ENCODE results near the gene ABCA4. TPM values are rescaled to one million over a fixed set of nuclear protein-coding genes. Genes with fewer than 3 reads are reported as not detected.

ABCA4 gene
- total RNA-seq, 4 donors from 2014 or later, result 2.1 to 7.5 (median 5.0) TPM

- Histone ChIP-seq H3K27ac (no peak overlapping the region), H3K9me3 (no peaks in the 10 kb centered on the region), H3K4me1 (no peaks in the 10 kb centered on the region), H3K36me3 (no peaks in the 10 kb centered on the region), H3K27me3 (no peaks in the 10 kb centered on the region), H3K4me3 (no peak overlapping the region)
- DNase-seq, result no peak
- TF ChIP-seq POLR2A (IDR thresholded peaks at IDR 0.05), result no peak
- no peak for TF ChIP-seq CTCF (IDR thresholded peaks at IDR 0.05)
These were observed 65.4 kb downstream of the ABCA4 start for GRCh38 chr1:94055459-94056122.

- no peak for TF ChIP-seq POLR2A (IDR thresholded peaks at IDR 0.05)
- TF ChIP-seq CTCF (IDR thresholded peaks at IDR 0.05), result no peak
- no peaks in the 10 kb centered on the region for H3K9me3 ChIP-seq
- no peaks in the 10 kb centered on the region for H3K36me3 ChIP-seq
- H3K4me1 ChIP-seq, result peaks cover 0 to 2% (median 0%) of the 10 kb centered on the region in 4 donors
- no peak overlapping the region for H3K27ac ChIP-seq
- H3K27me3 ChIP-seq, result no peaks in the 10 kb centered on the region
- no peak for DNase-seq
- no peak overlapping the region for H3K4me3 ChIP-seq
These were observed 70.3 kb downstream of the ABCA4 start for GRCh38 chr1:94050675-94051074.

- DNase-seq, result no peak
- H3K27ac ChIP-seq, result no peak overlapping the region
- H3K4me1 ChIP-seq, result peaks cover 0 to 4% (median 0%) of the 10 kb centered on the region in 4 donors
- no peaks in the 10 kb centered on the region for H3K9me3 ChIP-seq
- no peaks in the 10 kb centered on the region for H3K36me3 ChIP-seq
- H3K4me3 ChIP-seq, result no peak overlapping the region
- TF ChIP-seq POLR2A (IDR thresholded peaks at IDR 0.05), result no peak
- no peak for TF ChIP-seq CTCF (IDR thresholded peaks at IDR 0.05)
- H3K27me3 ChIP-seq, result no peaks in the 10 kb centered on the region
These were observed 70.7 kb downstream of the ABCA4 start for GRCh38 chr1:94050254-94050653.

GRCh38 chr1:94049791-94050190 lies 71.2 kb downstream of the ABCA4 start:
- Histone ChIP-seq H3K36me3 (no peaks in the 10 kb centered on the region), H3K9me3 (no peaks in the 10 kb centered on the region), H3K4me1 (peaks cover 0 to 4% (median 0%) of the 10 kb centered on the region in 4 donors), H3K27ac (no peak overlapping the region), H3K4me3 (no peak overlapping the region), H3K27me3 (no peaks in the 10 kb centered on the region)
- TF ChIP-seq POLR2A (IDR thresholded peaks at IDR 0.05), result no peak
- TF ChIP-seq CTCF (IDR thresholded peaks at IDR 0.05), result no peak
- DNase-seq, result no peak

GRCh38 chr1:94048413-94049164 lies 72.4 kb downstream of the ABCA4 start:
- no peak overlapping the region for H3K4me3 ChIP-seq
- no peak for DNase-seq
- no peaks in the 10 kb centered on the region for H3K36me3 ChIP-seq
- TF ChIP-seq POLR2A (IDR thresholded peaks at IDR 0.05), result no peak
- no peak for TF ChIP-seq CTCF (IDR thresholded peaks at IDR 0.05)
- H3K27ac ChIP-seq, result peak overlapping the region in 2 of 4 donors; percentile 43 to 52
- no peaks in the 10 kb centered on the region for H3K27me3 ChIP-seq
- H3K4me1 ChIP-seq, result peaks cover 0 to 4% (median 0%) of the 10 kb centered on the region in 4 donors
- no peaks in the 10 kb centered on the region for H3K9me3 ChIP-seq

All from Peyer's patch (tissue), 4 donors.